GM13977 (cell line): Measurements from ENCODE around the gene ORC4.
"Not testable (repeated sequence)": the region's sequence is repeated elsewhere in the genome, so short reads cannot be mapped to it uniquely, and the experiment has no call there.

Experiments used
- DNase-seq: peaks from one replicate; pipeline ENCODE4 v3.0.0; 2012; ENCODE audit warnings: low spot score
- CTCF ChIP-seq: IDR thresholded peaks from 2 replicates; pipeline ENCODE4 v1.5.1; 2012; ENCODE audit warnings: mild to moderate bottlenecking, control low read depth; ENCODE audit not compliant: insufficient read depth; ENCODE audit errors: extremely low read depth, missing control alignments
- in situ Hi-C: fragments of 300-500 bp; cut with MboI; formaldehyde crosslinking; loops from one replicate; pipeline ENCODE4 v1.12.0; 2022; ENCODE audit warnings: low sequenced_read_pairs, low pct_unique_long_range_greater_than_20kb, mixed read lengths, inconsistent platforms; ENCODE audit not compliant: unreplicated experiment

Gene ORC4

DNA sequence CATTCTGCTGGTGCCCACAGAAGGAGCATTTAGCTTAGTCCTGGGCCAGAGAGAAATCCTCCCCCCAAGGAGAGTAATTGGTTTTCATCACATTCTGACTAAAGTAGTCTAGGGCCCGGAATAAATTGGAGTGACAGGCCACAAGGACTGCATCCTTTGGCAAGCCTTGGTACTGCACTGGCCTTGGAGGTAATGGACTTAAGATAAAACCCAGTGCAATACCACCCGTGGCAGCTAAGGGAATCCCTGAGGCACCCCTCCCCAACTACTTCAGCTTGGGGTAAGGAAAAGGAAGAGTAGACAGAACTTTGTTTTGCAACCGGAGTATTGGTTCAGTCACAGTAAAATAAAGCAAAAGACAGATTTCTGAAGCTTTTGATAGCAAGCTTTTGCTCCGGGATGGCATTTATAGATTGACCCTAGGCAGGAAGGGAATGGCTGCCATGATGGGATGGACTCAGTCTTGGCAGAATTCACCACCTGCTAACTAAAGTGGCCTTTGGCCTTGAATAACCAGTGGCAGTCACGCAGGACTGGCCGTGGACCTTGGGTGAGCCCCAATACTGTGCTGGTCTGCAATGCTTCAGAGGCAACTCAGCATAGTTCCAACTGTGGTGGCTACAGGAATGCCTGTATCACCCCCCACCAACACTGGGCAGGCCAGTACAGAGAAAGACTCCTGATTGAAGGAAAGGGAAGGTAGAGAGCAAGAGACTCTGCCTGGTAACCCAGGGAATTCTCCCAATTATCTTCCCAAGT is 14.1 kb downstream of the ORC4 start:
- in situ Hi-C loops = no loop called here
- no peak for TF ChIP-seq CTCF
- no peak for DNase-seq

DNA sequence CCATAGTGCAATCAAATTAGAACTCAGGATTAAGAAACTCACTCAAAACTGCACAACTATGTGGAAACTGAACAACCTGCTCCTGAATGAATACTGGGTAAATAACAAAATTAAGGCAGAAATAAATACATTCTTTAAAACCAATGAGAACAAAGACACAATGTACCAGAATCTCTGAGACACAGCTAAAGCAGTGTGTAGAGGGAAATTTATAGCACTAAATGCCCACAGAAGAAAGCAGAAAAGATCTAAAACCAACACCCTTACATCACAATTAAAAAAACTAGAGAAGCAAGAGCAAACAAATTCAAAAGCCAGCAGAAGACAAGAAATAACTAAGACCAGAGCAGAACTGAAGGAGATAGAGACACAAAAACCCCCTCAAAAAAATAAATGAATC is 18.1 kb downstream of the ORC4 start:
- in situ Hi-C loops, DNase-seq: not testable (repeated sequence)

DNA sequence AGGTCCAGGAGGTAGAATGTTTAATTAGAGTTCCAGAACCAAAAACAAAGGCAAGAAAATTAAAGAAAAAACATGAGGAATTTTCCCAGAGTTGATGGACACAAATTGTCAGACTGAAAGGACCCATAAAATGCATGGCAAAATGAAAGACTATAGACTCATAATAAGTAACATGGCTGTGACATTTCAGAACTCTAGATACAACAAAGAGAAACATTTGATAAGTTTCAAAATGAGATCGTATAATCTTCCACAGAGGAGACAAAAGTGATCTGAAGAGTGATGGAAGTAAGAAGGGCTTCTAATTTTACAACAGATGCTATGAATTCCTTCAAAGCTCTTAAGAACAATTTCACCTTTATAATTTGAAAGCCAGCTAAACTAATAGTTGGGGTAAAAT is 20.4 kb downstream of the ORC4 start:
- no peak for DNase-seq
- in situ Hi-C loops = no loop called here
- no peak for TF ChIP-seq CTCF

- no peak for DNase-seq
- in situ Hi-C loops = loop anchor here (25.0 kb wide), 1 partner anchor 988 kb away; no protein-coding TSS in a partner anchor
- TF ChIP-seq CTCF = no peak
These were observed 21.4 kb downstream of the ORC4 start for GRCh38 chr2:147999126-147999525.

DNA sequence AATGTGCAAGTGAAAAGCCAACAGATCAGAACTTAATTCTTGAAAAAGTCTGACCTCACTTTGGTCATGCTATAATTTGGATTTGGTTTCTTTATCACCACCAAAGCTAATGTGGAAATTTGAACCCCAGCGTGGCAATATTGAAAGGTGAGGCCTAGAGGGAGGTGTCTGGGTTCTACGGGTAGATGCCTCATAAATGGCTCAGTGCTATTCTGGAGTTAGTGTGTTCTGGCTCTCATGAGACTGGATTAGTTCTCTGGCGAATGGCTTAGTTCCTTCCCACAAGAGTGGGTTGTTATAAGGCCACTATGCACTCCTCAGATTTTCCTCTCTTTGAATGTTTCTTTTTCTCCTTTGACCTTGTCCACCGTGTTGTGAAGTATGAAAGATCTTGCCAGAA is 22.3 kb downstream of the ORC4 start:
- TF ChIP-seq CTCF = no peak
- in situ Hi-C loops = loop anchor here (25.0 kb wide), 1 partner anchor 989 kb away; no protein-coding TSS in a partner anchor
- no peak for DNase-seq

DNA sequence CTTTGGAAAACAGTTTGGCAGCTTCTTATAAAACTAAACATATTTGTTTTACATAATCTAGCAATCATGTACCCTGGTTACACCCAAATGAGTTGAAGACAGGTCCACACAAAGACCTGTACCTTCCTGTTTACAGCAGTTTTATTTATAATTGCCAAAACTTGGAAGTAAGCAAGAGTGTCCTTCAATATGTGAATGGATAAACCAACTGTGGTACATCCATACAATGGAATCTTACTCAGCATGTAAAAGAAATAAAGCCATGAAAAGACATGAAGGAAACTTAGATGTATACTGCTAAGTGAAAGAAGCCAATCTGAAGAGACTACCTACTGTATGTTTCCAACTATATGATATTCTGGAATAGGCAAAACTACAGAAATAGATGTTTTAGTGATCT is 23.7 kb downstream of the ORC4 start:
- in situ Hi-C loops = loop anchor here (25.0 kb wide), 1 partner anchor 990 kb away; no protein-coding TSS in a partner anchor
- TF ChIP-seq CTCF = no peak

DNA sequence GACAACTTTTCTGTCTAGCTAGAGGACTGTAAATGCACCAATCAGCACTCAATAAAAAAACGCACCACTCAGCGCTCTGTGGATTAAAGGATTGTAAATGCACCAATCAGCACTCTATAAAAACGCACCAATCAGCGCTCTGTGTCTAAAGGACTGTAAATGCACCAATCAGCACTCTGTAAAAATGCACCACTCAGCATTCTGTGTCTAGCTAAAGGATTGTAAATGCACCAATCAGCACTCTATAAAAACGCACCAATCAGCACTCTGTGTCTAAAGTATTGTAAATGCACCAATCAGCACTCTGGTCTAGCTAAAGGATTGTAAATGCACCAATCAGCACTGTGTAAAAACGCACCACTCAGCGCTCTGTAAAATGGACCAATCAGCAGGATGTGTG is 25.6 kb downstream of the ORC4 start:
- not testable (repeated sequence) for DNase-seq
- in situ Hi-C loops = loop anchor here (5.0 to 25.0 kb wide), 2 partner anchors 512 to 992 kb away; no protein-coding TSS in a partner anchor

More for the DNA sequence above, 23.7 kb downstream of the ORC4 start:
- no peak for DNase-seq
